Esophagus (tissue), 2 donors: ENCODE measurements around the gene TAS2R31. TPM values are rescaled to one million over a fixed set of nuclear protein-coding genes. Genes with fewer than 3 reads are reported as not detected.

Experiments
- polyA plus RNA-seq, 2 donors: library from polyadenylated mRNA; stranded (reverse); fragments of 200-250 nt; gene quantifications; one replicate each; pipeline ENCODE4 v1.2.3, GENCODE V29; 2013
- donor health status: healthy with polysubstance abuse.
- donor health status: Bipolar disorder and iron deficiency.

TAS2R31 gene
- polyA plus RNA-seq, 2 donors, result 0.09 to 0.16 TPM

Other genes starting within 250 kb of the TAS2R31 start
- gene TAS2R7, start 228.8 kb downstream of the TAS2R31 start, polyA plus RNA-seq, result not detected
- gene TAS2R8, start 224.1 kb downstream of the TAS2R31 start, polyA plus RNA-seq, result not detected
- not detected for gene TAS2R9, start 221.2 kb downstream of the TAS2R31 start, polyA plus RNA-seq
- not detected for gene TAS2R10, start 205.0 kb downstream of the TAS2R31 start, polyA plus RNA-seq
- 1 to 10 TPM; 2.1 to 3.3 TPM for gene PRR4, start 181.9 kb downstream of the TAS2R31 start, polyA plus RNA-seq
- gene PRH1, start 147.2 kb downstream of the TAS2R31 start, polyA plus RNA-seq, result 1 to 10 TPM in 1 of 2 donors, under 1 TPM in 1; 0.35 to 1.3 TPM
- gene TAS2R13, start 121.8 kb downstream of the TAS2R31 start, polyA plus RNA-seq, result not detected
- gene PRH2, start 102.2 kb downstream of the TAS2R31 start, polyA plus RNA-seq, result not detected
- under 1 TPM; 0.35 to 0.94 TPM for gene TAS2R14, start 92.1 kb downstream of the TAS2R31 start, polyA plus RNA-seq
- gene TAS2R50, start 44.5 kb downstream of the TAS2R31 start, polyA plus RNA-seq, result not detected
- under 1 TPM; 0.07 to 0.08 TPM for gene TAS2R20, start 33.1 kb downstream of the TAS2R31 start, polyA plus RNA-seq
- under 1 TPM in 1 of 2 donors, not detected in 1; 0.08 TPM for gene TAS2R19, start 8.8 kb downstream of the TAS2R31 start, polyA plus RNA-seq
- gene TAS2R46, start 30.9 kb upstream of the TAS2R31 start, polyA plus RNA-seq, result not detected
- gene TAS2R43, start 60.9 kb upstream of the TAS2R31 start, polyA plus RNA-seq, result not detected
- under 1 TPM in 1 of 2 donors, not detected in 1; 0.12 TPM for gene TAS2R30, start 103.2 kb upstream of the TAS2R31 start, polyA plus RNA-seq
- gene SMIM10L1, start 139.8 kb upstream of the TAS2R31 start, polyA plus RNA-seq, result 1 to 10 TPM; 3.5 to 6.9 TPM
- gene TAS2R42, start 155.5 kb upstream of the TAS2R31 start, polyA plus RNA-seq, result not detected
- under 1 TPM in 1 of 2 donors, not detected in 1; 0.10 TPM for gene PRB3, start 238.3 kb upstream of the TAS2R31 start, polyA plus RNA-seq